GM12892 (cell line): ENCODE results near the gene ATXN10.

Source experiments
- DNase-seq: peaks from one replicate; pipeline ENCODE4 v3.0.0; 2011; ENCODE audit not compliant: insufficient read length
- FAIRE-seq: peaks from 2 replicates; lab custom pipeline; 2011; peaks lifted over from hg19 to GRCh38; lab: Jason Lieb, UNC
- POLR2A ChIP-seq: IDR thresholded peaks from 2 replicates; pipeline ENCODE4 v1.6.1; 2011; ENCODE audit warnings: low read depth, low read length, control low read depth
- POLR2AphosphoS5 ChIP-seq: IDR thresholded peaks from 2 replicates; pipeline ENCODE4 v1.6.1; 2011; ENCODE audit warnings: low read depth, low read length, control low read depth
- TAF1 ChIP-seq: IDR thresholded peaks from 2 replicates; pipeline ENCODE4 v1.6.1; 2011; ENCODE audit warnings: low read depth, mild to moderate bottlenecking, control low read depth, low read length, borderline replicate concordance

ATXN10 gene

GRCh38 chr22:45889539-45890350, 218.1 kb downstream of the ATXN10 start:
- FAIRE-seq = no peak
- TF ChIP-seq POLR2AphosphoS5 = no peak
- TF ChIP-seq POLR2A = no peak
- no peak for TF ChIP-seq TAF1

GRCh38 chr22:45890351-45890635, 218.7 kb downstream of the ATXN10 start:
- FAIRE-seq (no peak), DNase-seq (no peak)
- no peak for TF ChIP-seq POLR2AphosphoS5
- TF ChIP-seq POLR2A = no peak
- TF ChIP-seq TAF1 = no peak

More at GRCh38 chr22:45889539-45890350, 218.1 kb downstream of the ATXN10 start:
- no peak for DNase-seq

- TF ChIP-seq POLR2AphosphoS5 (no peak), TAF1 (no peak), POLR2A (no peak)
- DNase-seq (no peak), FAIRE-seq (no peak)
Measured at GRCh38 chr22:45891021-45891421, 219.4 kb downstream of the ATXN10 start.

- DNase-seq (no peak), FAIRE-seq (no peak)
- TF ChIP-seq POLR2AphosphoS5 = no peak
- no peak for TF ChIP-seq POLR2A
- no peak for TF ChIP-seq TAF1
Measured at GRCh38 chr22:45891471-45891995, 219.9 kb downstream of the ATXN10 start.

- DNase-seq = no peak
- FAIRE-seq = no peak
- TF ChIP-seq TAF1 (no peak), POLR2A (no peak), POLR2AphosphoS5 (no peak)
Measured at GRCh38 chr22:45891996-45892621, 220.5 kb downstream of the ATXN10 start.

- TF ChIP-seq POLR2A (no peak), TAF1 (no peak), POLR2AphosphoS5 (no peak)
- no peak for FAIRE-seq
Measured at GRCh38 chr22:45892681-45893461, 221.2 kb downstream of the ATXN10 start.

GRCh38 chr22:45893516-45893915, 221.9 kb downstream of the ATXN10 start:
- TF ChIP-seq POLR2A (no peak), POLR2AphosphoS5 (no peak), TAF1 (no peak)
- DNase-seq (no peak), FAIRE-seq (no peak)

More at GRCh38 chr22:45892681-45893461, 221.2 kb downstream of the ATXN10 start:
- DNase-seq = no peak
